Liver (tissue), 9 donors: ENCODE data around the gene HHAT. TPM values are rescaled to one million over a fixed set of nuclear protein-coding genes. Genes with fewer than 3 reads are reported as not detected.

Experiments used
- DNase-seq: peaks from one replicate; pipeline ENCODE4 v3.0.0-alpha.2; 2017; ENCODE audit warnings: low spot score
- H3K27ac ChIP-seq, 2 donors: one replicate each; pipeline ENCODE4 v1.7.0; 2013; ENCODE audit warnings: inconsistent platforms in 2 of 2, low read length in 2 of 2, control low read depth in 1 of 2, low read depth in 1 of 2, mild to moderate bottlenecking in 1 of 2
- H3K27me3 ChIP-seq, 4 donors: one replicate each; pipeline versions ENCODE4 v1.6.1 to v1.7.0; 2013; ENCODE audit warnings: low read length in 3 of 4, inconsistent platforms in 1 of 4, mild to moderate bottlenecking in 1 of 4, moderate library complexity in 1 of 4; ENCODE audit not compliant: control insufficient read depth in 4 of 4, insufficient read depth in 4 of 4
- H3K36me3 ChIP-seq, 4 donors: one replicate each; pipeline versions ENCODE4 v1.6.1 to v1.7.0; 2013; ENCODE audit warnings: low read length in 3 of 4, mild to moderate bottlenecking in 3 of 4, low read depth in 1 of 4, moderate library complexity in 1 of 4; ENCODE audit not compliant: control insufficient read depth in 4 of 4, insufficient read depth in 3 of 4
- H3K4me1 ChIP-seq, 4 donors: one replicate each; pipeline versions ENCODE4 v1.6.1 to v1.7.0; 2013; ENCODE audit warnings: low read length in 3 of 4, mild to moderate bottlenecking in 3 of 4, moderate library complexity in 1 of 4; ENCODE audit not compliant: control insufficient read depth in 4 of 4, insufficient read depth in 4 of 4
- H3K4me3 ChIP-seq, 3 donors: one replicate each; pipeline versions ENCODE4 v1.6.1 to v1.7.0; 2013; ENCODE audit warnings: low read length in 3 of 3, control low read depth in 1 of 3, low read depth in 1 of 3, mild to moderate bottlenecking in 1 of 3
- H3K9ac ChIP-seq, 2 donors: one replicate each; pipeline ENCODE4 v1.7.0; 2013; ENCODE audit warnings: low read length in 2 of 2, mild to moderate bottlenecking in 2 of 2, moderate library complexity in 2 of 2, control low read depth in 1 of 2, low read depth in 1 of 2
- H3K9me3 ChIP-seq, 4 donors: one replicate each; pipeline versions ENCODE4 v1.6.1 to v1.7.0; 2013; ENCODE audit warnings: low read length in 3 of 4; ENCODE audit not compliant: control insufficient read depth in 4 of 4
- ATF3 ChIP-seq: IDR thresholded peaks from 2 replicates; pipeline ENCODE4 v1.6.1; 2016; ENCODE audit warnings: antibody characterized with exemption
- CTCF ChIP-seq: fragments of 150-350 bp; IDR thresholded peaks from 2 replicates; pipeline ENCODE4 v1.5.1; 2017; ENCODE audit warnings: improper control_type of control experiment, low read depth, low read length; ENCODE audit not compliant: missing input control
- EGR1 ChIP-seq, 2 donors: IDR thresholded peaks; 2 replicates each; pipeline ENCODE4 v1.6.1; 2016 to 2018; ENCODE audit warnings: antibody characterized with exemption in 2 of 2, low read depth in 2 of 2
- GABPA ChIP-seq, 2 donors: IDR thresholded peaks in 1 of 2; conservative IDR thresholded peaks in 1 of 2; 2 replicates each; pipeline ENCODE4 v1.6.1; 2016; ENCODE audit warnings: antibody characterized with exemption in 2 of 2, mild to moderate bottlenecking in 1 of 2, moderate library complexity in 1 of 2
- HNF4A ChIP-seq, 2 donors: conservative IDR thresholded peaks; 2 replicates each; pipeline ENCODE4 v1.6.1; 2016; ENCODE audit warnings: antibody characterized with exemption in 2 of 2, mild to moderate bottlenecking in 2 of 2
- HNF4G ChIP-seq: IDR thresholded peaks from 2 replicates; pipeline ENCODE4 v1.6.1; 2016; ENCODE audit warnings: antibody characterized with exemption
- JUND ChIP-seq, 2 donors: IDR thresholded peaks; 2 replicates each; pipeline ENCODE4 v1.6.1; 2016; ENCODE audit warnings: antibody characterized with exemption in 2 of 2
- NR2F2 ChIP-seq: IDR thresholded peaks from 2 replicates; pipeline ENCODE4 v1.6.1; 2016; ENCODE audit warnings: antibody characterized with exemption
- RAD21 ChIP-seq, 2 donors: IDR thresholded peaks; 2 replicates each; pipeline ENCODE4 v1.6.1; 2016; ENCODE audit warnings: antibody characterized with exemption in 2 of 2, mild to moderate bottlenecking in 2 of 2
- RXRA ChIP-seq, 2 donors: IDR thresholded peaks; 2 replicates each; pipeline ENCODE4 v1.6.1; 2017 to 2018; ENCODE audit warnings: antibody characterized with exemption in 2 of 2, mild to moderate bottlenecking in 1 of 2
- SP1 ChIP-seq: IDR thresholded peaks from 2 replicates; pipeline ENCODE4 v1.6.1; 2018; ENCODE audit warnings: antibody characterized with exemption, mild to moderate bottlenecking
- TAF1 ChIP-seq: conservative IDR thresholded peaks from 2 replicates; pipeline ENCODE4 v1.6.1; 2016; ENCODE audit warnings: antibody characterized with exemption, mild to moderate bottlenecking
- YY1 ChIP-seq: IDR thresholded peaks from 2 replicates; pipeline ENCODE4 v1.6.1; 2016; ENCODE audit warnings: antibody characterized with exemption, mild to moderate bottlenecking
- ZBTB33 ChIP-seq: IDR thresholded peaks from 2 replicates; pipeline ENCODE4 v1.6.1; 2016; ENCODE audit warnings: antibody characterized with exemption
- WGBS: extraction: QIAGEN DNeasy Blood & Tissue Kit; methylation state at CpG from one replicate; pipeline ENCODE4 v1.1.7; 2013; 5-methylcytosine and 5-hydroxymethylcytosine counted together
- polyA plus RNA-seq, 2 donors: library from polyadenylated mRNA; stranded (reverse) in 1 of 2; unstranded in 1 of 2; fragments of 200-250 nt in 1 of 2; fragments of >200 nt in 1 of 2; fragmentation: Nextera tagmentation in 1 of 2; extraction: Ambion mirVana in 1 of 2; gene quantifications; one replicate each; pipeline versions ENCODE4 v1.2.1 to v1.2.3, GENCODE V29; 2013 to 2015
- total RNA-seq, 2 donors: library from RNA; depleted of rRNA; stranded (reverse); fragments of >200 nt; gene quantifications; one replicate each; pipeline ENCODE4 v1.2.3, GENCODE V29; 2014
- TF ChIP-seq, protein P1 (sequence below): IDR thresholded peaks from 2 replicates; pipeline ENCODE4 v1.6.1; 2016; ENCODE audit warnings: antibody characterized with exemption, mild to moderate bottlenecking
- TF ChIP-seq, protein P2 (sequence below): IDR thresholded peaks from 2 replicates; pipeline ENCODE4 v1.6.1; 2016; ENCODE audit warnings: antibody characterized with exemption
- donor health status: healthy.
- donor health status: healthy.
- donor health status: healthy.
- donor health status: healthy.
- donor health status: healthy.

Gene HHAT
- total and polyA plus RNA-seq, 4 donors: 1.3 to 2.2 (median 1.6) TPM

GRCh38 chr1:210291786-210292230 is 36.9 kb upstream of the HHAT start (continued):
- no peak for TF ChIP-seq SP1
- no peak for TF ChIP-seq HNF4A (conservative IDR thresholded peaks at IDR 0.05)

- H3K27ac ChIP-seq: no peak overlapping the region
- WGBS: 4% methylated on average over 56 of the region's 56 CpGs
- peaks cover 3 to 8% (median 6%) of the 10 kb centered on the region in 4 donors for H3K4me1 ChIP-seq
Measured at GRCh38 chr1:210292231-210292871, 36.4 kb upstream of the HHAT start.

GRCh38 chr1:210293171-210293607 is 35.5 kb upstream of the HHAT start:
- no peak overlapping the region for H3K27ac ChIP-seq
- WGBS: 79% methylated on average over 7 of the region's 7 CpGs
- peaks cover 0 to 12% (median 1%) of the 10 kb centered on the region in 4 donors for H3K27me3 ChIP-seq
- TF ChIP-seq YY1: no peak
- H3K4me1 ChIP-seq: peaks cover 3 to 8% (median 6%) of the 10 kb centered on the region in 4 donors
- H3K4me3 ChIP-seq: no peak overlapping the region
- H3K36me3 ChIP-seq: no peaks in the 10 kb centered on the region
- H3K9ac ChIP-seq: no peak overlapping the region
- no peak for DNase-seq
- H3K9me3 ChIP-seq: no peaks in the 10 kb centered on the region

More at GRCh38 chr1:210292231-210292871, 36.4 kb upstream of the HHAT start:
- no peak for TF ChIP-seq SP1
- TF ChIP-seq RAD21 (IDR thresholded peaks at IDR 0.05): no peak
- H3K9ac ChIP-seq: no peak overlapping the region
- H3K4me3 ChIP-seq: peak overlapping the region in 2 of 3 donors; percentile 27 to 43
- H3K9me3 ChIP-seq: no peaks in the 10 kb centered on the region
- no peak for DNase-seq
- H3K27me3 ChIP-seq: peaks cover 0 to 12% (median 1%) of the 10 kb centered on the region in 4 donors
- H3K36me3 ChIP-seq: no peaks in the 10 kb centered on the region

DNA sequence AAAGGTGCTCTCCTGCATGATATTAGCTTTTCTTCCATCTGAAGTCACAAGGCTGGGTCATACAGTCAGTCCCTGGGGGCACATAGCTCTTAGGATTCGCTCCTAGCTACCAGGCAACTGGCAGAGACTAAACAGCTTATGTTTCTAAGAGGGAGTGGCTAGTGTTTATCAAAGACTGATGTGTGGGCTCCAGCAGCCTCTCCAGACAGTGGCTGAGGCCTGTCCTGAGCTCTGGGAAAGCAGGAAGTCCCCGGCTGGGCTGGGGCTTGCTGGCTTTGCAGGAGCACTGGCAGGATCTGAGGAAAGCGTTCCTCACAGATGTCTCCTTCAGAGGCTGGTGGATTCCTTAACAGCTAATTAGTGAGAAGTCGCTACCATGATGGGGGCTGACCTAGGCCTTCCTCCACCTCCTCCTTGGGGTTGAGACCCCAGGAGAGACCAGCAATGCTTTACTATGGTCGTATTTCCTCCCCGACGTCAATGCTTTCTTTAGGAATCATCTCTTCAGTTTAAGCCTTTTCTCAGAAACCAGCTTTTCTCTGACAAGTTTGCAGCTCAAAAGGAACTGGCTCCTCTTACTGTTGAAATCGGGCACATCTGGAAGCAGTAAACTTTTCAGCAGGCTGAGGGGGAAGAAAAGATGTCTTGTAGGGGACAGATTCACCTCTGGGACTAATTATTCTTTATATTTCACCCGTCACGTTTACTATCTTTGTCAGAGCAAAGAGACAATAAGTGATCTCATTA is 33.5 kb upstream of the HHAT start:
- Histone ChIP-seq H3K4me3 (no peak overlapping the region), H3K27ac (no peak overlapping the region), H3K4me1 (peaks cover 3 to 8% (median 6%) of the 10 kb centered on the region in 4 donors), H3K27me3 (peaks cover 0 to 10% (median 0%) of the 10 kb centered on the region in 4 donors), H3K9ac (no peak overlapping the region), H3K36me3 (no peaks in the 10 kb centered on the region), H3K9me3 (no peaks in the 10 kb centered on the region)
- WGBS: 58% methylated on average over 10 of the region's 10 CpGs
- no peak for TF ChIP-seq GABPA (IDR thresholded peaks at IDR 0.05 in 1 of 2, conservative IDR thresholded peaks at IDR 0.05 in 1 of 2)
- TF ChIP-seq TAF1: no peak
- TF ChIP-seq ATF3: no peak
- no peak for TF ChIP-seq JUND (IDR thresholded peaks at IDR 0.05)
- TF ChIP-seq, protein P1, sequence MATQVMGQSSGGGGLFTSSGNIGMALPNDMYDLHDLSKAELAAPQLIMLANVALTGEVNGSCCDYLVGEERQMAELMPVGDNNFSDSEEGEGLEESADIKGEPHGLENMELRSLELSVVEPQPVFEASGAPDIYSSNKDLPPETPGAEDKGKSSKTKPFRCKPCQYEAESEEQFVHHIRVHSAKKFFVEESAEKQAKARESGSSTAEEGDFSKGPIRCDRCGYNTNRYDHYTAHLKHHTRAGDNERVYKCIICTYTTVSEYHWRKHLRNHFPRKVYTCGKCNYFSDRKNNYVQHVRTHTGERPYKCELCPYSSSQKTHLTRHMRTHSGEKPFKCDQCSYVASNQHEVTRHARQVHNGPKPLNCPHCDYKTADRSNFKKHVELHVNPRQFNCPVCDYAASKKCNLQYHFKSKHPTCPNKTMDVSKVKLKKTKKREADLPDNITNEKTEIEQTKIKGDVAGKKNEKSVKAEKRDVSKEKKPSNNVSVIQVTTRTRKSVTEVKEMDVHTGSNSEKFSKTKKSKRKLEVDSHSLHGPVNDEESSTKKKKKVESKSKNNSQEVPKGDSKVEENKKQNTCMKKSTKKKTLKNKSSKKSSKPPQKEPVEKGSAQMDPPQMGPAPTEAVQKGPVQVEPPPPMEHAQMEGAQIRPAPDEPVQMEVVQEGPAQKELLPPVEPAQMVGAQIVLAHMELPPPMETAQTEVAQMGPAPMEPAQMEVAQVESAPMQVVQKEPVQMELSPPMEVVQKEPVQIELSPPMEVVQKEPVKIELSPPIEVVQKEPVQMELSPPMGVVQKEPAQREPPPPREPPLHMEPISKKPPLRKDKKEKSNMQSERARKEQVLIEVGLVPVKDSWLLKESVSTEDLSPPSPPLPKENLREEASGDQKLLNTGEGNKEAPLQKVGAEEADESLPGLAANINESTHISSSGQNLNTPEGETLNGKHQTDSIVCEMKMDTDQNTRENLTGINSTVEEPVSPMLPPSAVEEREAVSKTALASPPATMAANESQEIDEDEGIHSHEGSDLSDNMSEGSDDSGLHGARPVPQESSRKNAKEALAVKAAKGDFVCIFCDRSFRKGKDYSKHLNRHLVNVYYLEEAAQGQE: no peak
- TF ChIP-seq YY1: no peak
- TF ChIP-seq NR2F2: no peak
- TF ChIP-seq CTCF: no peak
- no peak for TF ChIP-seq RAD21 (IDR thresholded peaks at IDR 0.05)
- no peak for TF ChIP-seq SP1
- TF ChIP-seq ZBTB33: no peak
- no peak for TF ChIP-seq HNF4G
- no peak for TF ChIP-seq HNF4A (conservative IDR thresholded peaks at IDR 0.05)
- TF ChIP-seq, protein P2, sequence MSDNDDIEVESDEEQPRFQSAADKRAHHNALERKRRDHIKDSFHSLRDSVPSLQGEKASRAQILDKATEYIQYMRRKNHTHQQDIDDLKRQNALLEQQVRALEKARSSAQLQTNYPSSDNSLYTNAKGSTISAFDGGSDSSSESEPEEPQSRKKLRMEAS: no peak
- TF ChIP-seq RXRA (IDR thresholded peaks at IDR 0.05): no peak
- TF ChIP-seq EGR1 (IDR thresholded peaks at IDR 0.05; ENCODE audit: low read depth in 2 of 2): no peak
- no peak for DNase-seq
